A549 treated with Mapracorat at 1 μM for 4 hours (cell line): ENCODE data around the gene MIXL1. TPM values are rescaled to one million over a fixed set of nuclear protein-coding genes. Genes with fewer than 3 reads are reported as not detected.

Experiments used
- total RNA-seq: library from RNA; stranded (reverse); fragments of 200-300 nt; extraction: Qiagen RNA extraction; gene quantifications from 5 replicates; pipeline ENCODE4 v1.2.3, GENCODE V29; 2022

Gene MIXL1
- 0.23 TPM in 1 of 5 replicates, not detected in the others for total RNA-seq

DNA sequence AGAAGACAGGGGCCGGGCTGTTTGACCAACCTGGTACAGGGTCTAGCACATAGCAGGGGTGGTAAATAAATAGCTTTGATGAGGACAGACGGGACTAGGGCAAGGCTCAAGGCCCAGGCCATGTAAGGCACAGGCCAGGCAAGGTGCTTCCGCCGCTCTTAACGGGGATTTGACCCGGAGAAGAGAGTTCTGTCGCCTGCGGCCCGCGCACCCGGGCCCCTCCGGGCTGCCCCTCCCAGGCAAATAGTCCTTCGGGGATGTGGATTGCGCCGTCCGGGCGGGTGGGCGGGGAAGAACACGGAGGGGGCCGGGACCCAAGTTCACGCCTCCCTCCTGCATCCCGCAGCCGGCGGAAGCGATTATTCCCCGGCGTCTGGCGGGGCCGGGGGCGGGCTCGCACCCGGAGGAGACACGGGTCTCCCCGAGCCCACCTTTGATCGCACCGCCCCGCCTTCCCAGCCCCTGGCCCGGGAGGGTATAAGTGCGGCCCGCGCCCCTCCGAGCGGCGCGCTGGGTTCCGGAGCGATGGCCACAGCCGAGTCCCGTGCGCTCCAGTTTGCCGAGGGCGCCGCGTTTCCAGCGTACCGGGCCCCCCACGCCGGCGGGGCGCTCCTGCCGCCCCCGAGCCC is at the start of gene MIXL1:
Gene MIXL1, plus strand, starts transcription at position 508 of the 629 bp plus-strand sequence. Its CDS starts 18 bp downstream, at position 526.

DNA sequence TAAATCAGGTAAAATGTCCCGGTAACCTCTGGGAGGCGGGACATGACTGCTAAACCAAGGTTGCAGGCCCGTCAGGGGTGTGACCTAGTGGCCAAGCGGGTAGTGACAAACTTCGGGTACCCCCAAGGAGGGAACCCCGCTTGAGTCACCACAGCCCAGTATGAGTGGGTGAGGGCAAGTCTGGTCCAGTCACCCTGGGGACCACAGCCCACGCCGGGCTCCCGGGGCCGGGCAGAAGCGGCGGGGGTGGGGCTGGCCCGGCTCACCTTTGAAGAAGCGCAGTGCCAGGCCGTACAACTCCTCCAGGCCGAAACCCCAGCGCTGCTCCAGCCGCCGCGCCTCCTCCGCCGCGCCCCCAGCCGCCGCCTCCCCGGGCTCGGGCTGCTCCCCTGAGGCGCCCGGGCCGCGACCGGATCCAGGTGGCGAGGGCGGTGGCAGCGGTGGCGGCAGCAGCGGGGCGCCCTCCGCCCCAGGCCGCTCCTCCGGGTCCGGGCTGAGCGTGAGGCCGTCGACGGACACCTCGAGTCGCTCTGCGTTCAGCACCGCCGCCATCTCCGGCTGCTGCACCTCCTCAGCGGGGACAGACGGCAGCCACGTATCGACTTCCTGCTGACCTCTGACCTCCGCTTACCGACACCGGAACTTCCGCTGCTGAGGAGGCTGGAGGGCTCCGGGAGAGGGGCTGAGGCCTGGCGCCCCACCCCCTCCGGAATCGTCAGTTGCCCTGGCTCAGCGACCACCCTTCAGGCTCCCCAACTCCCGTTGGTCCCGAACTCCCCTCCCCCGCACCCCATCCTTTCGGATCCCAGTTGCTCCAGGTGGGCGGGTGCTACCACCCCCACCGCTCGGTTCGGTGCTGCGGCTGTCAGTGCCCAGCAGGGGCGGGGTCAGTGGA is 37.1 kb upstream of the MIXL1 start, which contains the start of gene ACBD3:
Gene ACBD3, minus strand, starts transcription at position 618 of the 895 bp plus-strand sequence. Its CDS starts 66 bp downstream, at position 552.

Other genes starting within 250 kb of the MIXL1 start
- gene SDE2, start 224.3 kb upstream of the MIXL1 start, total RNA-seq = 7.3 to 8.7 TPM (median 8.0 TPM) in 5 replicates
- gene H3-3A, start 160.9 kb upstream of the MIXL1 start, total RNA-seq = 389 to 432 TPM (median 410 TPM) in 5 replicates
- gene ACBD3, start 36.9 kb upstream of the MIXL1 start, total RNA-seq = 22.7 to 27.2 TPM (median 25.1 TPM) in 5 replicates
- gene LIN9, start 85.5 kb downstream of the MIXL1 start, total RNA-seq = 6.0 to 7.8 TPM (median 7.5 TPM) in 5 replicates
- 100 to 116 TPM (median 111 TPM) in 5 replicates for gene PARP1, start 184.4 kb downstream of the MIXL1 start, total RNA-seq